ENCODE data around the gene CXCL1.

DNA sequence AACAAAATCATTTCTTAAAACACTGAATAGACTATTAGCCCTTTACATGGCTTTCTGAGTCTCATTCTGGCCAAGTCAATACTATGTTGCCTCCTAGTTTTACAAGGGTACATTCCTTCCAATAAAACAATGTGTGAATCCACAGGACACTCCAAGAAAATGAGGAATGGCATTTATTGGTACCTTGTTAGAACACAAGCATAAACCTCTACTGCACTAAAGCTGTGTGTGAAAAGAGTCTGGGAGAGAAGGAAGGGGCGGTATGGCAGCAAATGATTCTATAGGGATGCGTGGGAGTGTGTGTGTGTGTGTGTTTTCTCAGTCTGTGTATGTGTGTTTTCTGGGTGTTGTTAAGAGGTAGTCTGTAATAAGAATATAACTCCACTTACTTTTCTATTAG, 48.9 kb downstream of the CXCL1 start:
- TF ChIP-seq POLR2A (IDR thresholded peaks at IDR 0.05) (no peak), CTCF (IDR thresholded peaks at IDR 0.05) (no peak)

Data from lower leg skin (tissue), 3 donors.